A673 (cell line): Measurements from ENCODE around the gene EYS. TPM values are rescaled to one million over a fixed set of nuclear protein-coding genes. Genes with fewer than 3 reads are reported as not detected.

ENCODE experiments used
- BruUV-seq: library from RNA; stranded (reverse); fragments of 400-500 nt; replicated peaks from 2 replicates; lab custom pipeline; 2021; lab: Mats Ljungman, UMichigan
- CTCF ChIA-PET: fragments of 300-600 bp; sonication (Branson Sonifier 250); formaldehyde crosslinking; loops from one replicate; lab custom pipeline; 2022; ENCODE audit warnings: antibody characterized with exemption; lab: Charles Lee
- POLR2A ChIA-PET: fragments of 300-600 bp; sonication (Branson Sonifier 250); formaldehyde crosslinking; loops from one replicate; lab custom pipeline; 2022; ENCODE audit warnings: antibody characterized with exemption; ENCODE audit not compliant: low non-redundant PET; lab: Charles Lee
- DNase-seq: peaks from one replicate; pipeline ENCODE4 v3.0.0-alpha.2; 2015; ENCODE audit warnings: low spot score
- H3K27ac ChIP-seq: fragments of 200-600 bp; sonication (generic); 2 replicates; pipeline ENCODE4 v1.5.1; 2016; ENCODE audit warnings: mixed run types, low read depth, mild to moderate bottlenecking, mixed read lengths, antibody characterized with exemption, low read length; ENCODE audit not compliant: poor library complexity, severe bottlenecking
- H3K27me3 ChIP-seq: fragments of 200-600 bp; sonication (generic); replicated peaks from 2 replicates; pipeline ENCODE4 v1.6.1; 2017; ENCODE audit warnings: mixed run types, low read depth, mild to moderate bottlenecking, mixed read lengths, antibody characterized with exemption, low read length; ENCODE audit not compliant: insufficient read depth, poor library complexity
- H3K36me3 ChIP-seq: fragments of 200-600 bp; sonication (generic); 2 replicates; pipeline ENCODE4 v1.6.1; 2016; ENCODE audit warnings: mixed run types, mild to moderate bottlenecking, mixed read lengths, antibody characterized with exemption, low read length; ENCODE audit not compliant: insufficient read depth, poor library complexity, severe bottlenecking
- H3K4me1 ChIP-seq: fragments of 200-600 bp; sonication (generic); 2 replicates; pipeline ENCODE4 v1.6.1; 2017; ENCODE audit warnings: mixed run types, mild to moderate bottlenecking, mixed read lengths, antibody characterized with exemption, low read length; ENCODE audit not compliant: insufficient read depth, poor library complexity, severe bottlenecking
- H3K4me3 ChIP-seq: fragments of 200-600 bp; sonication (generic); 2 replicates; pipeline ENCODE4 v1.5.1; 2016; ENCODE audit warnings: low read depth, mixed run types, mild to moderate bottlenecking, mixed read lengths, low read length; ENCODE audit not compliant: poor library complexity, severe bottlenecking
- H3K9me3 ChIP-seq: fragments of 200-600 bp; sonication (generic); 2 replicates; pipeline ENCODE4 v1.6.1; 2016; ENCODE audit warnings: mixed run types, low read depth, mild to moderate bottlenecking, mixed read lengths, antibody characterized with exemption, low read length; ENCODE audit not compliant: poor library complexity, severe bottlenecking
- EZH2 ChIP-seq: fragments of 200-600 bp; sonication (generic); IDR thresholded peaks from 2 replicates; pipeline ENCODE4 v1.6.1; 2017; ENCODE audit warnings: borderline replicate concordance, low read depth, mild to moderate bottlenecking, mixed read lengths, antibody characterized with exemption, low read length; ENCODE audit not compliant: poor library complexity, severe bottlenecking
- intact Hi-C: fragments of 100-400 bp; cut with micrococcal nuclease; formaldehyde crosslinking; loops from one replicate; pipeline ENCODE4 v1.10.0; 2022; ENCODE audit not compliant: unreplicated experiment
- total RNA-seq: library from RNA; stranded (reverse); gene quantifications from 2 replicates; pipeline ENCODE4 v1.2.3, GENCODE V29; 2021
- TF ChIP-seq, protein P1 (sequence below): fragments of 300-800, 200-600 bp; sonication (generic); conservative IDR thresholded peaks from 2 replicates; pipeline ENCODE4 v1.5.1; 2017; ENCODE audit warnings: low read depth, mild to moderate bottlenecking, antibody characterized with exemption, low read length, moderate library complexity, mixed read lengths

Gene EYS
- total RNA-seq, 1 experiment from 2014 or later, result 0.47 TPM

DNA sequence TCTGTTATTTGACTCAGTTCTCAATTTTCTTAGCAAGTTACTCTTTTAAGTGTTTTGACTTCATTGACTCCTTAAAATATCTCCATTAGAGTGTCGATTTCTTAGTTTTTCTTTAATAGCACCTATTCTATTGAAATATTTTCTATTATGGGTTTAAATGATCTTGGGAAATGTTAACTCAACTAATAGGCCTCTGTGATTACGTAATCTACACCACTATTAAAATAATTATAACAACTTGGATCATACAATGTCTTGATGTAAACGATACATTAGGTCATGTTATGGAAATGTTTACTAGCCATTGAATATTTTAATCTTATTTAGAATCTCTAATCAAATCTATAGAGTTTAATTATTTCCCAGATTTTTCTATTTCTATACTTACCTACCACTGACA, 550.0 kb downstream of the EYS start:
- TF ChIP-seq, protein P1, sequence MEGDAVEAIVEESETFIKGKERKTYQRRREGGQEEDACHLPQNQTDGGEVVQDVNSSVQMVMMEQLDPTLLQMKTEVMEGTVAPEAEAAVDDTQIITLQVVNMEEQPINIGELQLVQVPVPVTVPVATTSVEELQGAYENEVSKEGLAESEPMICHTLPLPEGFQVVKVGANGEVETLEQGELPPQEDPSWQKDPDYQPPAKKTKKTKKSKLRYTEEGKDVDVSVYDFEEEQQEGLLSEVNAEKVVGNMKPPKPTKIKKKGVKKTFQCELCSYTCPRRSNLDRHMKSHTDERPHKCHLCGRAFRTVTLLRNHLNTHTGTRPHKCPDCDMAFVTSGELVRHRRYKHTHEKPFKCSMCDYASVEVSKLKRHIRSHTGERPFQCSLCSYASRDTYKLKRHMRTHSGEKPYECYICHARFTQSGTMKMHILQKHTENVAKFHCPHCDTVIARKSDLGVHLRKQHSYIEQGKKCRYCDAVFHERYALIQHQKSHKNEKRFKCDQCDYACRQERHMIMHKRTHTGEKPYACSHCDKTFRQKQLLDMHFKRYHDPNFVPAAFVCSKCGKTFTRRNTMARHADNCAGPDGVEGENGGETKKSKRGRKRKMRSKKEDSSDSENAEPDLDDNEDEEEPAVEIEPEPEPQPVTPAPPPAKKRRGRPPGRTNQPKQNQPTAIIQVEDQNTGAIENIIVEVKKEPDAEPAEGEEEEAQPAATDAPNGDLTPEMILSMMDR, result no peak
- TF ChIP-seq EZH2, result no peak
- ChIA-PET POLR2A (no interaction called here), CTCF (no interaction called here)
- Histone ChIP-seq H3K27me3 (no peaks in the 10 kb centered on the region), H3K4me1 (peaks cover 9% of the 10 kb centered on the region), H3K36me3 (no peaks in the 10 kb centered on the region), H3K9me3 (peaks cover 3% of the 10 kb centered on the region), H3K27ac (no peak overlapping the region), H3K4me3 (no peak overlapping the region)
- no peak for DNase-seq
- intact Hi-C loops, result no loop called here
- BruUV-seq, result no TSS peak

DNA sequence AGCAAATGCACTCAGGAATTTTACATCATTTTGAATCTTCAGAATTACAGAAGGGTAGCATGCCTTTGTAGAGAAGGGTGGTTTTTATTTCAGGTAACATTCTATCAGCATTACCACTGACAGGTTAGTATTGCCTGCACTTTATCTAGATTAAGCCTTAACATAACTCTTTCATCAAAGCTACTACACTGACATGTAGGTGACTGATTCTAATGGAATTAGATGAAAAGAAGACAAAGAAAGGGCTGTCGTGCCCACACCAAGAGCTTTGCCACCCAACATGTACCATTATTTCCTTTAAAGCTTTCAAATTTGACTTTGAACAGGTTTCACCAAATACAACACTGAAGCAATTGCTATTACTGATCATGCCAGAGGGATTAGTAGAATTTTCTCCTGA, 551.9 kb downstream of the EYS start:
- Histone ChIP-seq H3K27me3 (no peaks in the 10 kb centered on the region), H3K27ac (no peak overlapping the region), H3K4me3 (no peak overlapping the region), H3K9me3 (peaks cover 3% of the 10 kb centered on the region), H3K4me1 (peaks cover 9% of the 10 kb centered on the region), H3K36me3 (no peaks in the 10 kb centered on the region)
- POLR2A ChIA-PET, result no interaction called here
- TF ChIP-seq EZH2, result no peak
- TF ChIP-seq, protein P1, result no peak
- BruUV-seq, result no TSS peak
- CTCF ChIA-PET, result no interaction called here
- intact Hi-C loops, result no loop called here
- DNase-seq, result no peak

DNA sequence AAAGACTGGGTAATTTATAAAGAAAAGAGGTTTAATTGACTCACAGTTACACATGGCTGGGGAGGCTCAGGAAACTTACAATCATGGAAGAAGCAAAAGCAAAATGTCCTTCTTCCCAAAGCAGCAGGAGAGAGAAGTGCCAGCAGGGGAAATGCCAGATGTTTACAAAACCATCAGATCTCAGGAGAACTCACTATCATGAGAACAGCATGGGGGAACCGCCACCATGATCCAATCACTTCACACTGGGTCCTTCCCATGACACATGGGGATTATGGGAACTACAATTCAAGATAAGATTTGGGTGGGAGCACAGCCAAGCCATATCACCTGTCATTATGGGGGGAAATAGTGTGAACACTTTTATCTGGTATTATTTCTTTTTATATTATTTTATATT, 557.2 kb downstream of the EYS start:
- POLR2A ChIA-PET, result no interaction called here
- CTCF ChIA-PET, result no interaction called here
- Histone ChIP-seq H3K4me3 (no peak overlapping the region), H3K9me3 (peaks cover 16% of the 10 kb centered on the region), H3K27me3 (no peaks in the 10 kb centered on the region), H3K27ac (no peak overlapping the region), H3K4me1 (no peaks in the 10 kb centered on the region), H3K36me3 (no peaks in the 10 kb centered on the region)
- no peak for DNase-seq
- TF ChIP-seq EZH2, result no peak
- BruUV-seq, result no TSS peak
- intact Hi-C loops, result no loop called here

DNA sequence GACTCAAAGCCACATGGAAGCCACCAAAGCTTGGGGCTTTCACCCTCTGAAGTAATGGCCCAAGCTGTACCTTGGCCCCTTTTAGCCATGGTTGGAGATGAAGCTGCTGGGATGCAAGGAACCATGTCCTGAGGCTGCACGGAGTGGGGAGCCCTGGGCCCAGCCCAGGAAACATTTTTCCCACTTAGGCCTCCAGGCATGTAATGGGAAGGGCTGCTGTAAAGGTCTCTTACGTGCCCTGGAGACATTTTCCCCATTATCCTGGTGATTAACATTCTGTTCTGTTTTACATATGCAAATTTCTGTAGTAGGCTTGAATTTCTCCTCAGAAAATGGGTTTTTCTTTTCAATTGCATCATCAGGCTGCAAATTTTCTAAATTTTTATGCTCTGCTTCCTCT, 558.2 kb downstream of the EYS start:
- ChIA-PET POLR2A (no interaction called here), CTCF (no interaction called here)
- no peak for TF ChIP-seq EZH2
- TF ChIP-seq, protein P1, result no peak
- no peak overlapping the region for H3K27ac ChIP-seq
- H3K4me3 ChIP-seq, result no peak overlapping the region
- no peaks in the 10 kb centered on the region for H3K4me1 ChIP-seq
- H3K9me3 ChIP-seq, result peaks cover 14% of the 10 kb centered on the region
- H3K36me3 ChIP-seq, result no peaks in the 10 kb centered on the region
- H3K27me3 ChIP-seq, result no peaks in the 10 kb centered on the region
- intact Hi-C loops, result no loop called here
- no peak for DNase-seq
- BruUV-seq, result no TSS peak
